Astrocyte (in vitro differentiated cells and primary cell): ENCODE results near the gene PHB1. TPM values are rescaled to one million over a fixed set of nuclear protein-coding genes. Genes with fewer than 3 reads are reported as not detected.

ENCODE experiments used
- DNase-seq: peaks from one replicate; pipeline ENCODE4 v3.0.0-alpha.2; 2010; ENCODE audit warnings: low read depth
- FAIRE-seq: peaks from 2 replicates; lab custom pipeline; 2011; peaks lifted over from hg19 to GRCh38; lab: Jason Lieb, UNC
- H2AFZ ChIP-seq: 2 replicates; pipeline ENCODE4 v1.6.0; 2012; ENCODE audit warnings: low read depth, low read length, inconsistent platforms
- H3K27ac ChIP-seq: 2 replicates; pipeline ENCODE4 v1.5.1; 2011; ENCODE audit warnings: low read depth, low read length, inconsistent platforms
- H3K27me3 ChIP-seq: 2 replicates; pipeline ENCODE4 v1.6.0; 2011; ENCODE audit warnings: low read length, inconsistent platforms; ENCODE audit not compliant: insufficient read depth
- H3K36me3 ChIP-seq: 2 replicates; pipeline ENCODE4 v1.5.1; 2011; ENCODE audit warnings: low read length, inconsistent platforms; ENCODE audit not compliant: insufficient read depth
- H3K4me1 ChIP-seq: 2 replicates; pipeline ENCODE4 v1.5.1; 2011; ENCODE audit warnings: low read length, inconsistent platforms; ENCODE audit not compliant: insufficient read depth
- H3K4me2 ChIP-seq: 2 replicates; pipeline ENCODE4 v1.6.0; 2012; ENCODE audit warnings: low read length, inconsistent platforms
- H3K4me3 ChIP-seq: 2 replicates; pipeline ENCODE4 v1.5.1; 2011; ENCODE audit warnings: low read depth, mild to moderate bottlenecking, low read length, inconsistent platforms; ENCODE audit not compliant: insufficient read depth
- H3K79me2 ChIP-seq: 2 replicates; pipeline ENCODE4 v1.6.0; 2012; ENCODE audit warnings: mild to moderate bottlenecking, low read length, inconsistent platforms; ENCODE audit not compliant: insufficient read depth
- H3K9ac ChIP-seq: 2 replicates; pipeline ENCODE4 v1.6.0; 2012; ENCODE audit warnings: mild to moderate bottlenecking, low read length, inconsistent platforms
- H3K9me3 ChIP-seq: 2 replicates; pipeline ENCODE4 v1.5.1; 2012; ENCODE audit warnings: low read depth, mild to moderate bottlenecking, low read length, inconsistent platforms; ENCODE audit not compliant: insufficient read depth
- H4K20me1 ChIP-seq: 2 replicates; pipeline ENCODE4 v1.6.0; 2012; ENCODE audit warnings: low read length, inconsistent platforms; ENCODE audit not compliant: insufficient read depth
- H3K27ac Mint-ChIP-seq: one replicate; pipeline ENCODE4 v1.8.0; 2021; ENCODE audit warnings: mild to moderate bottlenecking, mixed read lengths; ENCODE audit not compliant: unreplicated experiment
- H3K27me3 Mint-ChIP-seq: one replicate; pipeline ENCODE4 v1.8.0; 2021; ENCODE audit warnings: low read depth, mixed read lengths; ENCODE audit not compliant: unreplicated experiment
- H3K36me3 Mint-ChIP-seq: one replicate; pipeline ENCODE4 v1.8.0; 2021; ENCODE audit warnings: low read depth, mixed read lengths; ENCODE audit not compliant: unreplicated experiment
- H3K4me1 Mint-ChIP-seq: one replicate; pipeline ENCODE4 v1.8.0; 2021; ENCODE audit warnings: low read depth, mixed read lengths; ENCODE audit not compliant: unreplicated experiment
- H3K4me3 Mint-ChIP-seq: one replicate; pipeline ENCODE4 v1.8.0; 2021; ENCODE audit warnings: mild to moderate bottlenecking, moderate library complexity, mixed read lengths; ENCODE audit not compliant: unreplicated experiment
- H3K9me3 Mint-ChIP-seq: one replicate; pipeline ENCODE4 v1.8.0; 2021; ENCODE audit warnings: mild to moderate bottlenecking, mixed read lengths; ENCODE audit not compliant: unreplicated experiment
- EZH2 ChIP-seq: IDR thresholded peaks from 2 replicates; pipeline ENCODE4 v1.6.1; 2012; ENCODE audit warnings: mild to moderate bottlenecking, low read length, inconsistent platforms; ENCODE audit not compliant: insufficient read depth
- total RNA-seq: library from RNA; stranded (reverse); gene quantifications from 2 replicates; pipeline ENCODE4 v1.2.1, GENCODE V29; 2021
- TF ChIP-seq, protein P1 (sequence below): IDR thresholded peaks from 2 replicates; pipeline ENCODE4 v1.5.1; 2011; ENCODE audit warnings: low read depth, mild to moderate bottlenecking, inconsistent platforms, low read length, moderate library complexity; ENCODE audit not compliant: insufficient read depth

PHB1 gene
- total RNA-seq, 1 donor from 2014 or later: 227 TPM

DNA sequence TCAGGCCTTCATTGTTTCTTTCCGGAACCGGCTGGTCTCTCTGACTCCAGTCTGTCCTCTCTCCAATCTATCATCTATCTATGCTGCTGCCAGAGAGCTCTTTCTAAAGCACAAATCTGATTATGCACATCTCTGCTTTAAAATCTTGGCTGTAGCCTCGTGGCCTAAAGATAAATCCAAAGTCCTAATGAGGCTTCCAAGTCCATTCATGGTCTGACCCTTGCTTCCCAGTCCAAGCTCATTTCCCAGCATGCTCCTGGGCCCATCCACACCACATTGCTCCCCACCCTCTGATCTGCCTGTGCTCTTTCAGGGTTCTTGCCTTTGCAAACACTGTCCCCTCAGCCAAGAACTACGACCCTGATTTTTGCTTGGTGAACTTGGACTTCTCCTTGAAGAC, 21.5 kb upstream of the PHB1 start:
- no peak for DNase-seq
- Histone ChIP-seq H4K20me1 (no peaks in the 10 kb centered on the region), H3K4me3 (no peak overlapping the region), H3K27me3 (peaks cover 16% of the 10 kb centered on the region), H3K9ac (no peak overlapping the region), H3K36me3 (no peaks in the 10 kb centered on the region), H3K9me3 (no peaks in the 10 kb centered on the region), H3K79me2 (no peaks in the 10 kb centered on the region), H3K27ac (no peak overlapping the region), H2AFZ (no peak overlapping the region), H3K4me1 (peaks cover 24% of the 10 kb centered on the region), H3K4me2 (no peak overlapping the region)
- H3K27me3 Mint-ChIP-seq: peaks cover 55% of the 10 kb centered on the region
- H3K9me3 Mint-ChIP-seq: peaks cover 3% of the 10 kb centered on the region
- TF ChIP-seq EZH2: no peak
- TF ChIP-seq, protein P1, sequence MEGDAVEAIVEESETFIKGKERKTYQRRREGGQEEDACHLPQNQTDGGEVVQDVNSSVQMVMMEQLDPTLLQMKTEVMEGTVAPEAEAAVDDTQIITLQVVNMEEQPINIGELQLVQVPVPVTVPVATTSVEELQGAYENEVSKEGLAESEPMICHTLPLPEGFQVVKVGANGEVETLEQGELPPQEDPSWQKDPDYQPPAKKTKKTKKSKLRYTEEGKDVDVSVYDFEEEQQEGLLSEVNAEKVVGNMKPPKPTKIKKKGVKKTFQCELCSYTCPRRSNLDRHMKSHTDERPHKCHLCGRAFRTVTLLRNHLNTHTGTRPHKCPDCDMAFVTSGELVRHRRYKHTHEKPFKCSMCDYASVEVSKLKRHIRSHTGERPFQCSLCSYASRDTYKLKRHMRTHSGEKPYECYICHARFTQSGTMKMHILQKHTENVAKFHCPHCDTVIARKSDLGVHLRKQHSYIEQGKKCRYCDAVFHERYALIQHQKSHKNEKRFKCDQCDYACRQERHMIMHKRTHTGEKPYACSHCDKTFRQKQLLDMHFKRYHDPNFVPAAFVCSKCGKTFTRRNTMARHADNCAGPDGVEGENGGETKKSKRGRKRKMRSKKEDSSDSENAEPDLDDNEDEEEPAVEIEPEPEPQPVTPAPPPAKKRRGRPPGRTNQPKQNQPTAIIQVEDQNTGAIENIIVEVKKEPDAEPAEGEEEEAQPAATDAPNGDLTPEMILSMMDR: no peak
- no peak for FAIRE-seq
- H3K36me3 Mint-ChIP-seq: no peaks in the 10 kb centered on the region
- H3K4me3 Mint-ChIP-seq: no peak overlapping the region
- no peak overlapping the region for H3K27ac Mint-ChIP-seq
- H3K4me1 Mint-ChIP-seq: peaks cover 16% of the 10 kb centered on the region

DNA sequence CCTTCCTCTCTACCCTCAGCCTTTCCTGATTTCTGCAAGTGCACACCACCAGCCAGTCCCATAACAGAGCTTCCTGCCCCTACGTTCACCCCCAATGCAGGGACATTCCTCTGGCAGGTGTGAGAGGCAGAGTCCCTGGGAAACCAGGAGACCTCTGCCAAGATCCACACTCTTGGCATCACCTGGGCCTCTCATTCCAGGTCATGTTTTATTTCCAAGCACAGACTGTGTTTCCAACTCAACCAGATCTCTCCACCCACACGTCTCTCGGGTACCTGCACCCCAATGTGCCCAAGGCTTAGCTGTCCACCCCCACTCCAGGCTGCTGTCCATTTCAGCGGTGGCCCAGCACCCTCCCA, 21.0 kb upstream of the PHB1 start:
- Histone ChIP-seq H3K4me1 (peaks cover 24% of the 10 kb centered on the region), H4K20me1 (no peaks in the 10 kb centered on the region), H3K27me3 (peaks cover 16% of the 10 kb centered on the region), H3K4me2 (no peak overlapping the region), H2AFZ (no peak overlapping the region), H3K36me3 (no peaks in the 10 kb centered on the region), H3K79me2 (no peaks in the 10 kb centered on the region), H3K9ac (no peak overlapping the region), H3K27ac (no peak overlapping the region), H3K9me3 (no peaks in the 10 kb centered on the region), H3K4me3 (no peak overlapping the region)
- H3K36me3 Mint-ChIP-seq: no peaks in the 10 kb centered on the region
- peaks cover 15% of the 10 kb centered on the region for H3K4me1 Mint-ChIP-seq
- TF ChIP-seq, protein P1: no peak
- TF ChIP-seq EZH2: no peak
- FAIRE-seq (no peak), DNase-seq (no peak)
- H3K4me3 Mint-ChIP-seq: no peak overlapping the region
- peaks cover 50% of the 10 kb centered on the region for H3K27me3 Mint-ChIP-seq
- H3K9me3 Mint-ChIP-seq: peaks cover 3% of the 10 kb centered on the region
- no peak overlapping the region for H3K27ac Mint-ChIP-seq

DNA sequence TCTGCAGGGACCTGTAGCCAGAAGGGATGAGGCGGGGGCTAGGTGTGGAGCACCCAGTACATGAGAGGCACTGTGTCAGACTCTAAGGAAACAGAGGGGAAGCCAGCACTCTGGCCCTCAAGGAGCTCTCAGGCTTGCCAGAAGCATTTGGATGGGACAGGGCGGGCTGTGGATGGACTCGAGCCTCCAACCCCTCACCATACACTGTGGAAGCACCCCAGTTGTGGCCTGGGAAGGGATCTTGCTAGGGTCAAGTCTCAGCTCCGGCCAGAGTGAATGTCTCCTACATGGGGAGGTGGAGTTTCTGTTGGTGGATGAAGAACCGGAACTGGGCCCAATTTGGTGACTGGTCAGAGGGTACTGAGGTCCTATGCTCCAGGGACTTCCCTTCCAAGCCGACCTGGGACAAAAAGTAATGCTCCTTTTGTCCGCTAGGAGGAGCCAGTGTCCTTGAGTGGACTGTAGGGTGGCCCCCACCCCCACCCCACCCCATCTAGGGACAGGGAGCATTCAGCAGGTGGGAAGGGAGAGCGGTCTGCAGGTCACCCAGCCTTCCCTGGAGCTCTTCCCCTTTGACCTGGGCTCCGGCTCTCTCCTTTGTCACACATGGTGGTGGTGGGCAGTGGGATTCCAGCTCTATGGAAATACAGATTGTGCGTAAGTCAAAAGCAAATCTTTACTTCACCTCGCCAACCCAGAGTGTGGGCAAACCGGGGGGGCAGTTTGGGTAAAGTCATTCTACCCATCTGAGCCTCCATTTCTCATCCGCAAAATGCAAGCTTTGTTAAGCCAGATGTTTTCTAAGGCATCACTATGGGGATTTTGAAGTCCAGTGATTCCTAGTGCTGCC, 20.4 kb upstream of the PHB1 start:
- H3K9ac ChIP-seq: no peak overlapping the region
- no peaks in the 10 kb centered on the region for H3K36me3 ChIP-seq
- H3K4me1 ChIP-seq: peaks cover 20% of the 10 kb centered on the region
- Mint-ChIP-seq H3K9me3 (peaks cover 3% of the 10 kb centered on the region), H3K27ac (no peak overlapping the region), H3K36me3 (no peaks in the 10 kb centered on the region), H3K27me3 (peaks cover 46% of the 10 kb centered on the region), H3K4me3 (no peak overlapping the region), H3K4me1 (peaks cover 10% of the 10 kb centered on the region)
- TF ChIP-seq, protein P1: peak; percentile 49
- no peak for TF ChIP-seq EZH2
- peaks cover 16% of the 10 kb centered on the region for H3K27me3 ChIP-seq
- H3K4me3 ChIP-seq: no peak overlapping the region
- H3K79me2 ChIP-seq: no peaks in the 10 kb centered on the region
- no peak overlapping the region for H2AFZ ChIP-seq
- H3K27ac ChIP-seq: no peak overlapping the region
- no peaks in the 10 kb centered on the region for H4K20me1 ChIP-seq
- no peaks in the 10 kb centered on the region for H3K9me3 ChIP-seq
- no peak overlapping the region for H3K4me2 ChIP-seq
- FAIRE-seq (no peak), DNase-seq (peak; percentile 14)
